Kidney epithelial cell (primary cell): ENCODE data around the gene TMED4. TPM values are rescaled to one million over a fixed set of nuclear protein-coding genes. Genes with fewer than 3 reads are reported as not detected.
"Not testable (repeated sequence)": the region's sequence is repeated elsewhere in the genome, so short reads cannot be mapped to it uniquely, and the experiment has no call there.

ENCODE experiments used
- DNase-seq: peaks from one replicate; pipeline ENCODE4 v3.0.0-alpha.2; 2010; ENCODE audit warnings: low read depth
- H3K27me3 ChIP-seq: 2 replicates; pipeline ENCODE4 v1.6.0; 2011; ENCODE audit warnings: low read length; ENCODE audit not compliant: control insufficient read depth, insufficient read depth
- H3K36me3 ChIP-seq: 2 replicates; pipeline ENCODE4 v1.5.1; 2011; ENCODE audit warnings: low read length; ENCODE audit not compliant: control insufficient read depth, insufficient read depth
- H3K4me3 ChIP-seq: 2 replicates; pipeline ENCODE4 v1.5.1; 2011; ENCODE audit warnings: low read depth, mild to moderate bottlenecking, control low read depth, low read length
- CTCF ChIP-seq: IDR thresholded peaks from 2 replicates; pipeline ENCODE4 v1.5.1; 2011; ENCODE audit warnings: mild to moderate bottlenecking, moderate library complexity, low read length, control low read depth, inconsistent platforms; ENCODE audit not compliant: insufficient read depth, poor library complexity, severe bottlenecking
- total RNA-seq: library from RNA; depleted of rRNA; stranded (reverse); fragments of >200 nt; gene quantifications from 2 replicates; pipeline ENCODE4 v1.2.3, GENCODE V29; 2015

The TMED4 gene
- total RNA-seq, 1 donor from 2014 or later = 159 TPM

DNA sequence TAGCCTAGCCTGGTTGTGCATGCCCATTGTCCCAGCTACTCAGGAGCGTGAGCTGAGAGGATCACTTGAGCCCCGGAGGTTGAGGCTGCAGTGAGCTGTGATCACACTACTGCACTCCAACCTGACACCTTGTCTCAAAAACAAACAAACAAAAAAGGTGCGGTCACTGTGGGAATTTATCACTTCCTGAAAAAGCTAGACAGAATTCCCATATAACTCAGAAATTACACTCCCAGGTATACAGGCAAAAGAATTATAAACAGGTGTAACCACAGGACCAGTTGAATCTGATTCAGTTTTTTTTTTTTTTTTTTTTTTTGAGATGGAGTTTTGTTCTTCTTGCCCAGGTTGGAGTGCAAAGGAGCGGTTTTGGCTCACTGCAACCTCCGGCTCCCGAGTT lies 21.2 kb upstream of the TMED4 start:
- no peak overlapping the region for H3K4me3 ChIP-seq
- H3K36me3 ChIP-seq = no peaks in the 10 kb centered on the region
- H3K27me3 ChIP-seq = peaks cover 2% of the 10 kb centered on the region
- no peak for TF ChIP-seq CTCF
- no peak for DNase-seq

DNA sequence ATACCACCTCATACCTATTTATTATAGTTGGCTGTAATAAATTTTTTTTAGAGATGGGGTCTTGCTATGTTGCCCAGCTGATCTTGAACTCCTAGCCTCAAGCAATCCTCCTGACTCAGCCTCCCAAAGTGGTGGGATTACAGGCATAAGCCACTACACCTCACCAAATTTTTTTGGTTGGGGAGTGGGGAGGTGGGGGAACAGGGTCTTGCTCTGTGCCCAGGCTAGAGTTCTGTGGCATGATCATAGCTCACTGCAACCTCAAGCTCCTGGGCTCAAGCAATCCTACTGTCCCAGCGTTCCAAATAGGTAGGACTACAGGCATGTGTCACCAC lies 20.5 kb upstream of the TMED4 start:
- no peak for TF ChIP-seq CTCF
- no peak overlapping the region for H3K4me3 ChIP-seq
- peaks cover 2% of the 10 kb centered on the region for H3K27me3 ChIP-seq
- DNase-seq = no peak
- H3K36me3 ChIP-seq = no peaks in the 10 kb centered on the region

- no peak for DNase-seq
- Histone ChIP-seq H3K27me3 (peaks cover 2% of the 10 kb centered on the region), H3K36me3 (no peaks in the 10 kb centered on the region), H3K4me3 (no peak overlapping the region)
- TF ChIP-seq CTCF = no peak
Measured at GRCh38 chr7:44599222-44599621, 17.2 kb upstream of the TMED4 start.

DNA sequence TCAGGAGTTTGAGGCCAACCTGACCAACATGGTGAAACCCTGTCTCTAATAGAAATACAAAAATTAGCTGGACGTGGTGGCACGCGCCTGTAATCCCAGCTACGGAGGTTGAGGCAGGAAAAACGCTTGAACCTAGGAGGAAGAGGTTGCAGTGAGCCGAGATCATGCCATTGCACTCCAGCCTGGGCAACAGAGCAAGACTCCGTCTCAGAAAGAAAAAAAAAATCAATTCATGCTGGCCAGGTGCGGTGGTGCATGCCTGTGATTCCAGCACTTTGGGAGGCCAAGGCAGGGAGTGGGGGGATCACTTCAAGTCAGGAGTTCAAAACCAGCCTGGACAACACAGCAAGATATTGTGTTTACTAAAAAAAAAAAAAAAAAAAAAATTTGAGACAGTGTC lies 15.2 kb upstream of the TMED4 start:
- not testable (repeated sequence) for H3K36me3 ChIP-seq, H3K27me3 ChIP-seq, H3K4me3 ChIP-seq, DNase-seq

GRCh38 chr7:44595934-44596635 lies 14.1 kb upstream of the TMED4 start:
- H3K4me3 ChIP-seq = no peak overlapping the region
- no peak for TF ChIP-seq CTCF
- no peaks in the 10 kb centered on the region for H3K36me3 ChIP-seq
- H3K27me3 ChIP-seq = peaks cover 2% of the 10 kb centered on the region
- no peak for DNase-seq

GRCh38 chr7:44590910-44591309 lies 8.9 kb upstream of the TMED4 start:
- TF ChIP-seq CTCF = no peak
- no peak overlapping the region for H3K4me3 ChIP-seq
- H3K36me3 ChIP-seq = no peaks in the 10 kb centered on the region
- no peak for DNase-seq
- no peaks in the 10 kb centered on the region for H3K27me3 ChIP-seq
